Psoas muscle (tissue), 8 donors: ENCODE measurements around the gene EGR1. TPM values are rescaled to one million over a fixed set of nuclear protein-coding genes. Genes with fewer than 3 reads are reported as not detected.

ENCODE experiments used
- ATAC-seq, 4 donors: fragments of 200-7000 bp; cut with Tn5 transposase; one replicate each; pipeline ENCODE4 v1.9.1; 2020; ENCODE audit warnings: moderate library complexity in 3 of 4, mild to moderate bottlenecking in 2 of 4
- DNase-seq, 2 donors: peaks; one replicate each; pipeline ENCODE4 v3.0.0-alpha.2; 2020
- H3K27ac ChIP-seq: fragments of 200-600 bp; one replicate; pipeline ENCODE4 v1.8.0; 2022
- H3K27me3 ChIP-seq, 3 donors: fragments of 200-600 bp in 1 of 3; one replicate each; pipeline versions ENCODE4 v1.6.1 to v1.8.0; 2013 to 2022; ENCODE audit warnings: low read length in 2 of 3, mild to moderate bottlenecking in 2 of 3, moderate library complexity in 1 of 3; ENCODE audit not compliant: insufficient read depth in 3 of 3
- H3K36me3 ChIP-seq, 2 donors: fragments of 200-600 bp in 1 of 2; one replicate each; pipeline versions ENCODE4 v1.6.1 to v1.8.0; 2013 to 2022; ENCODE audit warnings: low read depth in 1 of 2, mild to moderate bottlenecking in 1 of 2, moderate library complexity in 1 of 2; ENCODE audit not compliant: insufficient read depth in 1 of 2
- H3K4me1 ChIP-seq: fragments of 200-600 bp; one replicate; pipeline ENCODE4 v1.8.0; 2022
- H3K4me3 ChIP-seq: fragments of 200-600 bp; one replicate; pipeline ENCODE4 v1.8.0; 2022; ENCODE audit warnings: mild to moderate bottlenecking
- H3K9me3 ChIP-seq: fragments of 200-600 bp; one replicate; pipeline ENCODE4 v1.8.0; 2022
- CTCF ChIP-seq: fragments of 200-600 bp; IDR thresholded peaks from one replicate; pipeline ENCODE4 v1.8.0; 2022; ENCODE audit warnings: antibody characterized with exemption
- whole genome bisulfite sequencing, 3 donors: extraction: QIAGEN DNeasy Blood & Tissue Kit; methylation state at CpG; one replicate each; pipeline versions ENCODE4 v1.1.6 to v1.1.7; 2013; 5-methylcytosine and 5-hydroxymethylcytosine counted together
- intact Hi-C, 2 donors: fragments of 100-400 bp; cut with DNase I; formaldehyde crosslinking; loops; one replicate each; pipeline versions ENCODE4 v1.11.0 to v1.14.2; 2022
- polyA plus RNA-seq, 3 donors: library from polyadenylated mRNA; stranded (reverse); fragments of 200-250 nt; gene quantifications; one replicate each; pipeline ENCODE4 v1.2.3, GENCODE V29; 2013
- total RNA-seq, 4 donors: library from RNA; stranded (reverse); fragmentation: NEBNext Ultra II Directional in 2 of 4; extraction: Animal tissue kit (Norgen Biotek cat#: 25700) in 2 of 4; gene quantifications; one replicate each; pipeline versions ENCODE4 v1.2.1 to v1.2.4, GENCODE V29; 2021 to 2023
- donor health status: healthy with polysubstance abuse.
- donor health status: DM: no; HTN: no; CAD: no; lungs with moderate emphysema.
- donor health status: Bipolar disorder and iron deficiency.
- donor health status: healthy.
- donor health status: DM: yes; HTN: yes; CAD: no.
- donor health status: DM: no; HTN: no; CAD: no.
- donor health status: DM: no; HTN: no; CAD: no.
- donor health status: DM: yes; HTN: yes; CAD: no.

The EGR1 gene
- total and polyA plus RNA-seq, 7 donors = 10.0 to 171 (median 34.8) TPM

- DNase-seq (no peak), ATAC-seq (peak in 3 of 4 donors; percentile 15 to 37 (median 18))
- H3K4me3 ChIP-seq = peak overlapping the region; percentile 64
- no peaks in the 10 kb centered on the region for H3K9me3 ChIP-seq
- TF ChIP-seq CTCF = no peak
- peaks cover 7 to 44% of the 10 kb centered on the region in 2 donors for H3K36me3 ChIP-seq
- H3K27me3 ChIP-seq = no peaks in the 10 kb centered on the region
- peaks cover 13% of the 10 kb centered on the region for H3K4me1 ChIP-seq
- intact Hi-C loops = no loop called here
- H3K27ac ChIP-seq = peak overlapping the region; percentile 46
- 66 to 72% (median 69%) methylated on average over 11 of the region's 11 CpGs for WGBS, 3 donors
Observed at GRCh38 chr5:138438003-138438723, 27.1 kb upstream of the EGR1 start.

- intact Hi-C loops = no loop called here
- WGBS, 3 donors = 1% methylated on average over 29 to 65 of the region's 65 CpGs
Observed at GRCh38 chr5:138438724-138439476, 26.4 kb upstream of the EGR1 start, which contains the start of gene REEP2. REEP2 (plus strand) TSS chr5:138439057; CDS start chr5:138439209, 152 bp downstream.

DNA sequence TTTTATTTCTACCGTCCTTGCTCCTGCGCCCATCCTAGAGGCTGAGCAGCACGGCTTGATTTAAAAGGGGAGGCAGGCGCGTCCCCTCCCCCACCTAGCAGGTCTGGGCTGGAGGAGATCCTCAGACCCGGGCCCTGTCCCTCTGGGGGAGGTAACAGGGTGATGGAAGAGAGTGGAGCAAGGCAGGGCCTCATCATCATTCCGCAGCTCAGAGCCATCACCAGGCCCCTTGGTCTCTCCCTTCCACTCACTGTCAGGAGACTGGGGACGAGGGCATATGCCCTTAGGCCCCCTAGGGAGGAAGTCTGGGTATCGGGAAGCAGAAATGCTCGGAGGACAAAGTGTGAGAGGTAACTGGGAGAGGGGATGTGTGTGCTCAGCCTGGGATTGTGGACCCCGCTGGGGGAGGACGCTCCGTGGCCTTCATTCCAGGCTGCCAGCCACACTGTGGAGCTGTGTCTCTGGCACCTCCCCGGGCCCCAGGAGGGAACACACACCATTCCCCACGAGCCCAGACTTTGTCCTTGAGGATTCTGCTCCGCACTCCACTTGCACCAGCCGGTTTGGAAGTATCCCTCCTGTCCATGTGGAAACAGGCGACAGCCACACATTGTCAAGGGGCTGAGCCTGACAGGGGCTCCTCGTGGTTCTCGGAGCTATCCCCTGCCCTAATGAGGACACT lies 25.7 kb upstream of the EGR1 start:
- ATAC-seq = peak in 3 of 4 donors; percentile 14 to 20 (median 15)
- Histone ChIP-seq H3K27ac (no peak overlapping the region), H3K36me3 (peaks cover 7 to 30% of the 10 kb centered on the region in 2 donors), H3K4me1 (peaks cover 13% of the 10 kb centered on the region), H3K27me3 (no peaks in the 10 kb centered on the region), H3K9me3 (no peaks in the 10 kb centered on the region), H3K4me3 (peak overlapping the region; percentile 64)
- DNase-seq = no peak
- WGBS, 3 donors = 40 to 44% (median 42%) methylated on average over 20 of the region's 20 CpGs
- TF ChIP-seq CTCF = no peak
- intact Hi-C loops = no loop called here

More at GRCh38 chr5:138438724-138439476, 26.4 kb upstream of the EGR1 start, which contains the start of gene REEP2:
- Histone ChIP-seq H3K4me3 (peak within 1 kb of the TSS; percentile 64), H3K4me1 (peaks cover 13% of the 10 kb centered on the region), H3K27ac (peak within 1 kb of the TSS; percentile 46), H3K27me3 (no peaks in the 10 kb centered on the region), H3K36me3 (peaks cover 7 to 37% of the 10 kb centered on the region in 2 donors), H3K9me3 (no peaks in the 10 kb centered on the region)
- DNase-seq (peak; percentile 62 to 71), ATAC-seq (peak; percentile 74 to 81 (median 76))
- TF ChIP-seq CTCF = no peak

DNA sequence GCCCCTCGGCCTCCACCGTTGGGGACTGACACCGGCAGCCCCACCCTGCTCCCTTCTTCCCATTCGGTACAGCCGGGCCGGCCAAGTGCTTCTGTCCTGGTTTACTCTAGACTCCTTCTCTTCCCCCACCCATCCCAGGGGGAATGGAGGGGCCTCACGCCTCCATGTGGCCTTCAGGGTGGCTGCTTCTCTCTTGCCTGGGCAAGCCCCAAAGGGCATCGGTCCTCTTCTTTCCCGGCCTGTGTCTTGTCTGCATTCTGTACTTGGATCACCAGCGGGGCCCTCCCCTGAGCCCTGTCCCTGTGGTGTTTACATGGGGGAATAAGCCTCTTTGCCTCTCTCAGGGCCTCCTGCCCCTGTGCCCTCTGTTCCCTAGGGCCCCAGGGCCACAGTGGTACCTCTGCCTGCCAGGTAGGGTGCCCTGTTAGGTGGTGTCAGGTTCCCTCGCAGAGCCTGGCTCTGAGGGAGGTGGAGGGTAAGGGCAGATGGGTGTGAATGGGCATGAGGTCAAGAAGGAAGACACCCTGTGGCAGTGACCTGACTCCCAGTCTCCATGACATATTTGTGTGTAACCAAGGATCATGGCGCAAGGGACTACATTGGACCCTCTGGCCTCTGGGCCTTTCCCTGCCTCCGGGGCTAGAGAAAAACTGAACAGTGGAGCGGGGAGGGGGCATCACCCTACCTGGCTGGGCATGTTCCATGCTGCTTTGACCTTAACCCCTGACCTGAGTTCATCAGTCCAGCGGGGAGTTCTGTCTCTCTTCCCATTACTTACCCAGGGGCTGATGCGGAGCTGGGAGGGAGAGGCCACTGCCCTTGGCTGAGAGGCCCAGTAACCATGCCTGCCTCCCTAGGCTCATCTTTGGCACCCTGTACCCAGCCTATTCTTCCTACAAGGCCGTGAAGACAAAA lies 24.9 kb upstream of the EGR1 start:
- no peak overlapping the region for H3K27ac ChIP-seq
- peak in 2 of 4 donors; percentile 6 for ATAC-seq

More for the DNA sequence above, 24.9 kb upstream of the EGR1 start:
- intact Hi-C loops = no loop called here
- no peaks in the 10 kb centered on the region for H3K27me3 ChIP-seq
- H3K4me1 ChIP-seq = peaks cover 13% of the 10 kb centered on the region
- 76 to 78% (median 78%) methylated on average over 17 of the region's 17 CpGs for WGBS, 3 donors
- peak overlapping the region; percentile 64 for H3K4me3 ChIP-seq
- no peaks in the 10 kb centered on the region for H3K9me3 ChIP-seq
- no peak for DNase-seq
- peaks cover 4 to 22% of the 10 kb centered on the region in 2 donors for H3K36me3 ChIP-seq
- no peak for TF ChIP-seq CTCF
